H1 (cell line): ENCODE data around the gene TWIST2. TPM values are rescaled to one million over a fixed set of nuclear protein-coding genes. Genes with fewer than 3 reads are reported as not detected.

ENCODE experiments used
- CTCF ChIA-PET: fragments of 300-600 bp; sonication (Branson Sonifier 250); formaldehyde crosslinking; loops from one replicate; lab custom pipeline; 2021; ENCODE audit not compliant: partially characterized antibody; lab: Charles Lee
- POLR2A ChIA-PET: fragments of 300-600 bp; sonication (Branson Sonifier 250); formaldehyde crosslinking; loops from one replicate; lab custom pipeline; 2021; ENCODE audit warnings: inconsistent platforms; ENCODE audit not compliant: partially characterized antibody; lab: Charles Lee
- DNase-seq, 2 experiments: peaks; one replicate each; pipeline versions ENCODE4 v3.0.0 to v3.0.0-alpha.2; 2010 to 2022; ENCODE audit warnings: low spot score in 2 of 2, low read depth in 1 of 2, mixed read lengths in 1 of 2
- FAIRE-seq: peaks from 2 replicates; lab custom pipeline; 2011; peaks lifted over from hg19 to GRCh38; lab: Jason Lieb, UNC
- H2AFZ ChIP-seq: 2 replicates; pipeline ENCODE4 v1.8.1; 2012; ENCODE audit warnings: low read length, inconsistent platforms
- H2AK5ac ChIP-seq: 2 replicates; pipeline ENCODE4 v1.6.1; 2013; ENCODE audit warnings: low read depth, low read length
- H2BK120ac ChIP-seq: replicated peaks from 2 replicates; pipeline ENCODE3; 2013; ENCODE audit warnings: low read depth, low read length, inconsistent platforms
- H2BK12ac ChIP-seq: 2 replicates; pipeline ENCODE4 v1.6.1; 2013; ENCODE audit warnings: low read depth, low read length
- H2BK15ac ChIP-seq: 2 replicates; pipeline ENCODE4 v1.6.1; 2013; ENCODE audit warnings: low read length
- H2BK20ac ChIP-seq: 2 replicates; pipeline ENCODE4 v1.6.1; 2013; ENCODE audit warnings: low read length
- H2BK5ac ChIP-seq: 2 replicates; pipeline ENCODE4 v1.6.1; 2013; ENCODE audit warnings: low read depth, low read length
- H3K14ac ChIP-seq: 2 replicates; pipeline ENCODE4 v1.6.1; 2013; ENCODE audit warnings: inconsistent platforms; ENCODE audit not compliant: insufficient read length
- H3K18ac ChIP-seq: 2 replicates; pipeline ENCODE4 v1.6.1; 2013; ENCODE audit warnings: low read length; ENCODE audit errors: extremely low read depth
- H3K23ac ChIP-seq: 2 replicates; pipeline ENCODE4 v1.6.1; 2013; ENCODE audit warnings: inconsistent platforms; ENCODE audit not compliant: insufficient read length
- H3K23me2 ChIP-seq: 2 replicates; pipeline ENCODE4 v1.6.1; 2013; ENCODE audit warnings: low read depth, low read length
- H3K27ac ChIP-seq: 2 replicates; pipeline ENCODE4 v1.6.1; 2011; ENCODE audit warnings: low read depth, low read length, inconsistent platforms
- H3K27me3 ChIP-seq, 4 experiments: replicated peaks in 1 of 4; 1 replicate in 1 of 4; 2 replicates in 3 of 4; pipeline versions ENCODE4 v1.6.1 to v1.8.1; 2011 to 2013; ENCODE audit warnings: low read length in 3 of 4, mild to moderate bottlenecking in 3 of 4, inconsistent platforms in 2 of 4, mixed read lengths in 2 of 4, moderate library complexity in 1 of 4; ENCODE audit not compliant: control insufficient read depth in 3 of 4, insufficient read depth in 3 of 4; ENCODE audit errors: extremely low read depth in 1 of 4
- H3K36me3 ChIP-seq, 4 experiments: 2 replicates each; pipeline versions ENCODE4 v1.6.1 to v1.8.1; 2011 to 2013; ENCODE audit warnings: mild to moderate bottlenecking in 4 of 4, low read length in 3 of 4, moderate library complexity in 2 of 4, control low read depth in 1 of 4, inconsistent platforms in 1 of 4; ENCODE audit not compliant: insufficient read depth in 4 of 4, control insufficient read depth in 2 of 4
- H3K4ac ChIP-seq: replicated peaks from 2 replicates; pipeline ENCODE3; 2013; ENCODE audit warnings: low read length, low read depth, mixed read lengths, inconsistent platforms; ENCODE audit not compliant: insufficient read length
- H3K4me1 ChIP-seq, 4 experiments: replicated peaks in 1 of 4; 1 replicate in 1 of 4; 2 replicates in 3 of 4; pipeline versions ENCODE4 v1.6.1 to v1.8.1; 2011 to 2013; ENCODE audit warnings: low read length in 3 of 4, inconsistent platforms in 2 of 4, mixed read lengths in 1 of 4; ENCODE audit not compliant: insufficient read depth in 4 of 4, control insufficient read depth in 3 of 4
- H3K4me2 ChIP-seq, 2 experiments: 2 replicates each; pipeline versions ENCODE4 v1.6.1 to v1.8.1; 2011 to 2013; ENCODE audit warnings: low read depth in 2 of 2, low read length in 2 of 2, control low read depth in 1 of 2, inconsistent platforms in 1 of 2, mild to moderate bottlenecking in 1 of 2; ENCODE audit not compliant: insufficient read depth in 1 of 2
- H3K4me3 ChIP-seq, 4 experiments: fragments of 200-600, 300-600 bp in 1 of 4; sonication (generic), shearing (Covaris generic), sonication (Bioruptor Twin) in 1 of 4; 2 replicates each; pipeline versions ENCODE4 v1.5.1 to v1.8.1; 2011 to 2016; ENCODE audit warnings: low read length in 4 of 4, low read depth in 3 of 4, control low read depth in 2 of 4, inconsistent platforms in 2 of 4, mild to moderate bottlenecking in 2 of 4, mixed read lengths in 1 of 4, moderate library complexity in 1 of 4; ENCODE audit not compliant: insufficient read depth in 2 of 4; ENCODE audit errors: extremely low read depth in 1 of 4
- H3K56ac ChIP-seq: replicated peaks from 2 replicates; pipeline ENCODE3; 2013; ENCODE audit warnings: low read depth, mild to moderate bottlenecking, mixed read lengths, low read length, inconsistent platforms; ENCODE audit not compliant: insufficient read length
- H3K79me1 ChIP-seq: 2 replicates; pipeline ENCODE4 v1.6.1; 2013; ENCODE audit warnings: low read depth, low read length, control low read depth
- H3K79me2 ChIP-seq, 2 experiments: 2 replicates each; pipeline versions ENCODE4 v1.6.1 to v1.8.1; 2012 to 2013; ENCODE audit warnings: low read length in 2 of 2, mild to moderate bottlenecking in 2 of 2, inconsistent platforms in 1 of 2; ENCODE audit not compliant: insufficient read depth in 2 of 2, control insufficient read depth in 1 of 2
- H3K9ac ChIP-seq, 4 experiments: replicated peaks in 1 of 4; 1 replicate in 1 of 4; 2 replicates in 3 of 4; pipeline versions ENCODE4 v1.6.1 to v1.8.1; 2011 to 2013; ENCODE audit warnings: low read depth in 3 of 4, low read length in 3 of 4, control low read depth in 2 of 4, mild to moderate bottlenecking in 2 of 4, moderate library complexity in 2 of 4, inconsistent platforms in 1 of 4; ENCODE audit errors: extremely low read depth in 1 of 4
- H3K9me3 ChIP-seq, 2 experiments: 2 replicates each; pipeline versions ENCODE4 v1.6.1 to v1.8.1; 2012 to 2013; ENCODE audit warnings: mild to moderate bottlenecking in 2 of 2, moderate library complexity in 2 of 2, control low read depth in 1 of 2, inconsistent platforms in 1 of 2, low read depth in 1 of 2, low read length in 1 of 2, mixed read lengths in 1 of 2; ENCODE audit not compliant: insufficient read depth in 2 of 2
- H4K20me1 ChIP-seq, 2 experiments: replicated peaks in 1 of 2; 2 replicates each; pipeline versions ENCODE3 to v1.8.1; 2011 to 2013; ENCODE audit warnings: inconsistent platforms in 2 of 2, low read length in 2 of 2, mild to moderate bottlenecking in 1 of 2; ENCODE audit not compliant: insufficient read depth in 2 of 2, control insufficient read depth in 1 of 2
- H4K5ac ChIP-seq: 2 replicates; pipeline ENCODE4 v1.6.1; 2013; ENCODE audit warnings: low read length, low read depth, mixed read lengths, inconsistent platforms; ENCODE audit not compliant: insufficient read length
- H4K8ac ChIP-seq: 2 replicates; pipeline ENCODE4 v1.8.0; 2013; ENCODE audit warnings: mild to moderate bottlenecking, moderate library complexity, low read length, inconsistent platforms; ENCODE audit not compliant: insufficient read depth; ENCODE audit errors: extremely low read depth
- H4K91ac ChIP-seq: replicated peaks from 2 replicates; pipeline ENCODE3; 2013; ENCODE audit warnings: low read length, mixed read lengths, inconsistent platforms; ENCODE audit not compliant: insufficient read length
- HDAC6 ChIP-seq: IDR thresholded peaks from one replicate; pipeline ENCODE4 v1.7.1; 2012; ENCODE audit warnings: low read depth, mild to moderate bottlenecking, inconsistent platforms, low read length, moderate library complexity
- RAD21 ChIP-seq, 2 experiments: IDR thresholded peaks in 1 of 2; conservative IDR thresholded peaks in 1 of 2; 2 replicates each; pipeline ENCODE4 v1.6.1; 2011; ENCODE audit warnings: low read depth in 2 of 2, low read length in 2 of 2, improper control_type of control experiment in 1 of 2, inconsistent platforms in 1 of 2, mild to moderate bottlenecking in 1 of 2, moderate library complexity in 1 of 2
- SIRT6 ChIP-seq: IDR thresholded peaks from one replicate; pipeline ENCODE4 v1.7.1; 2012; ENCODE audit warnings: low read length, inconsistent platforms
- SIX5 ChIP-seq: IDR thresholded peaks from 2 replicates; pipeline ENCODE4 v1.6.1; 2011; ENCODE audit warnings: mild to moderate bottlenecking, low read depth, low read length
- SP1 ChIP-seq: IDR thresholded peaks from 2 replicates; pipeline ENCODE4 v1.6.1; 2011; ENCODE audit warnings: low read depth, low read length
- SP2 ChIP-seq: IDR thresholded peaks from 2 replicates; pipeline ENCODE4 v1.6.1; 2012; ENCODE audit warnings: mild to moderate bottlenecking, low read length, inconsistent platforms
- WGBS, 2 experiments: shearing (Covaris generic) in 1 of 2; methylation state at CpG; one replicate each; pipeline versions ENCODE4 v1.1.6 to v1.1.7; 2013 to 2015; ENCODE audit warnings: low lambda C conversion rate in 2 of 2, mixed read lengths in 2 of 2, inconsistent platforms in 1 of 2, low coverage in 1 of 2, missing lambda C conversion rate in 1 of 2; ENCODE audit not compliant: insufficient replicate concordance in 2 of 2, insufficient coverage in 1 of 2, insufficient read length in 1 of 2; ENCODE audit errors: extremely low coverage in 1 of 2, missing lambda C conversion rate in 1 of 2; 5-methylcytosine and 5-hydroxymethylcytosine counted together
- polyA plus RNA-seq, 7 experiments: library from polyadenylated mRNA; depleted of rRNA in 3 of 7; stranded (reverse) in 5 of 7; unstranded in 2 of 7; fragments of >200 nt in 5 of 7; fragments of 200-250 nt in 2 of 7; gene quantifications; 1 replicate in 5 of 7; 2 replicates in 1 of 7; 4 replicates in 1 of 7; pipeline versions ENCODE4 v1.2.1 to v1.2.3, GENCODE V29; 2011 to 2013; ENCODE audit warnings: missing spikeins in 2 of 7, mixed read lengths in 2 of 7
- total RNA-seq: library from RNA; stranded (reverse); fragmentation: NEBNext Ultra II Directional; extraction: Animal tissue kit (Norgen Biotek cat#: 25700); gene quantifications from 2 replicates; pipeline ENCODE4 v1.2.1, GENCODE V29; 2021

Gene TWIST2
- total and polyA plus RNA-seq, 2 of the 8 experiments (the other 6 are each of a cell fraction or from before 2014, with no cell fraction given): 2.6 to 4.3 TPM

GRCh38 chr2:238912916-238913875 lies 65.3 kb downstream of the TWIST2 start:
- H2BK120ac ChIP-seq: no peak overlapping the region
- no peak overlapping the region for H3K56ac ChIP-seq
- H2BK12ac ChIP-seq: no peak overlapping the region
- H4K91ac ChIP-seq: no peak overlapping the region
- no peak overlapping the region for H3K27ac ChIP-seq
- ChIA-PET CTCF (no interaction called here), POLR2A (no interaction called here)
- no peak overlapping the region for H4K8ac ChIP-seq
- FAIRE-seq (no peak), DNase-seq (no peak)
- H3K4ac ChIP-seq: no peak overlapping the region
- no peak overlapping the region for H3K23ac ChIP-seq
- H3K79me1 ChIP-seq: no peaks in the 10 kb centered on the region
- H3K4me2 ChIP-seq: no peak overlapping the region
- no peaks in the 10 kb centered on the region; a peak in 1 of 8 replicates for H3K36me3 ChIP-seq
- no peaks in the 10 kb centered on the region for H3K79me2 ChIP-seq
- no peak overlapping the region for H2BK15ac ChIP-seq
- no peak overlapping the region for H3K14ac ChIP-seq
- TF ChIP-seq SIX5 (no peak), HDAC6 (no peak), SIRT6 (no peak), RAD21 (IDR thresholded peaks at IDR 0.05 in 1 of 2, conservative IDR thresholded peaks at IDR 0.05 in 1 of 2; ENCODE audit: low read depth in 2 of 2, low read length in 2 of 2) (peak in 1 of 2 experiments; percentile 3; a peak in 1 of 4 replicates), SP2 (no peak), SP1 (no peak)
- no peak overlapping the region for H2BK20ac ChIP-seq
- no peak overlapping the region; a peak in 1 of 7 replicates for H3K9ac ChIP-seq
- no peak overlapping the region for H3K4me3 ChIP-seq
- H3K23me2 ChIP-seq: peaks cover 13% of the 10 kb centered on the region; the same call in 1 of the 2 replicates
- H3K4me1 ChIP-seq: peaks cover 0 to 4% (median 0%) of the 10 kb centered on the region in 4 experiments; a peak in 1 of 7 replicates
- no peaks in the 10 kb centered on the region for H3K27me3 ChIP-seq
- H4K20me1 ChIP-seq: peaks cover 0 to 8% of the 10 kb centered on the region in 2 experiments
- no peak overlapping the region for H2BK5ac ChIP-seq
- H2AFZ ChIP-seq: no peak overlapping the region
- 93% methylated on average over 18 of the region's 20 CpGs; no CpG with 5 or more reads in 1 of the 2 experiments for WGBS, 2 experiments
- no peak overlapping the region for H3K18ac ChIP-seq
- no peak overlapping the region for H2AK5ac ChIP-seq
- H4K5ac ChIP-seq: no peak overlapping the region
- peaks cover 0 to 2% of the 10 kb centered on the region in 2 experiments; a peak in 1 of 4 replicates for H3K9me3 ChIP-seq
